ENCODE data around the gene BBS12. TPM values are rescaled to one million over a fixed set of nuclear protein-coding genes. Genes with fewer than 3 reads are reported as not detected.

Gene BBS12
- total RNA-seq, 3 donors from 2014 or later: 3.3 to 5.4 (median 3.9) TPM

GRCh38 chr4:122758033-122758432 lies 25.5 kb downstream of the BBS12 start:
- peak; percentile 98 for ATAC-seq

DNA sequence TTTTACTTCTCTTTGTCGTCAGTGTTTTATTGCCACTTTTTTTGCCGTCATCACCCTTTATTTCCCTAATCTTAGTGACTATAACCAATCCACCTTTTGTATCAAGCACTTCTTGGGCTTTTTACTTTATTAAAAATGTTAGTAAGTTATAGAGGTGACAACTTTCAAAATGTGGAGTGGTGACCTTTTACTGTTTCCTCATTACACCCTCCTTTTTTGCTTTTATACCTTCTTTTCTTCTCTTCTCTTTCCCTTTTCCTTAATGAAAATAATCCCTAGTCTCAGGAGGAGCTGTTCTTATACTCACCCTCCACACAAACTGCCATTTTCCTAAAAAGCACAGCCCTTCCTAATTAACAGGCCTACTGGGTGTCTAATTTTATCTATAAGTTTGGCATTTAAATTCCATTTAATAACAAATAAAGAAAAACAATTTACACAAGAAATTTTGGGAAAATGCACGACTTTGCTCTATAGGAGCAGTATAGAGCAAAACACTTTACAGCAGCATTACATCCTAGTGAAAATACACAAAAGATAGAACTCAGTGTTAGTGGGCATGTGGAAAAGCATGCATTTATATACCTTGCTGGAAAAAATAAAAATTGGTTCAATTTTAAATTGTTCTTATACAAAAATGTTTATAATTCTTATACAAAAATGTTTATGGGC lies 27.3 kb downstream of the BBS12 start:
- DNase-seq: no peak
- no peak overlapping the region for H3K4me3 ChIP-seq
- ATAC-seq: no peak
- TF ChIP-seq, protein P1, sequence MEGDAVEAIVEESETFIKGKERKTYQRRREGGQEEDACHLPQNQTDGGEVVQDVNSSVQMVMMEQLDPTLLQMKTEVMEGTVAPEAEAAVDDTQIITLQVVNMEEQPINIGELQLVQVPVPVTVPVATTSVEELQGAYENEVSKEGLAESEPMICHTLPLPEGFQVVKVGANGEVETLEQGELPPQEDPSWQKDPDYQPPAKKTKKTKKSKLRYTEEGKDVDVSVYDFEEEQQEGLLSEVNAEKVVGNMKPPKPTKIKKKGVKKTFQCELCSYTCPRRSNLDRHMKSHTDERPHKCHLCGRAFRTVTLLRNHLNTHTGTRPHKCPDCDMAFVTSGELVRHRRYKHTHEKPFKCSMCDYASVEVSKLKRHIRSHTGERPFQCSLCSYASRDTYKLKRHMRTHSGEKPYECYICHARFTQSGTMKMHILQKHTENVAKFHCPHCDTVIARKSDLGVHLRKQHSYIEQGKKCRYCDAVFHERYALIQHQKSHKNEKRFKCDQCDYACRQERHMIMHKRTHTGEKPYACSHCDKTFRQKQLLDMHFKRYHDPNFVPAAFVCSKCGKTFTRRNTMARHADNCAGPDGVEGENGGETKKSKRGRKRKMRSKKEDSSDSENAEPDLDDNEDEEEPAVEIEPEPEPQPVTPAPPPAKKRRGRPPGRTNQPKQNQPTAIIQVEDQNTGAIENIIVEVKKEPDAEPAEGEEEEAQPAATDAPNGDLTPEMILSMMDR (IDR thresholded peaks at IDR 0.05): no peak
- intact Hi-C loops (cut with DNase I, micrococcal nuclease): loop anchor here (5.0 to 10.0 kb wide), 2 partner anchors 155 to 163 kb away; partner anchors contain the start of gene NUDT6 (in 1 of the 2)
- peaks cover 5% of the 10 kb centered on the region for H3K4me1 ChIP-seq (ENCODE audit: low read depth)
- no peaks in the 10 kb centered on the region for H3K36me3 ChIP-seq (ENCODE audit: low read depth)
- no peaks in the 10 kb centered on the region for H3K9me3 ChIP-seq

More at GRCh38 chr4:122758033-122758432, 25.5 kb downstream of the BBS12 start:
- intact Hi-C loops (cut with DNase I, micrococcal nuclease): loop anchor here in 1 of 2 donors (5.0 kb wide), 1 partner anchor 164 kb away; the partner anchor contains the start of gene NUDT6
- H3K9me3 ChIP-seq: no peaks in the 10 kb centered on the region
- DNase-seq: peak in 1 of 3 donors; percentile 51
- H3K36me3 ChIP-seq (ENCODE audit: low read depth): no peaks in the 10 kb centered on the region
- TF ChIP-seq, protein P1 (IDR thresholded peaks at IDR 0.05): peak; percentile 49
- peaks cover 5% of the 10 kb centered on the region for H3K4me1 ChIP-seq (ENCODE audit: low read depth)
- no peak overlapping the region for H3K4me3 ChIP-seq

DNA sequence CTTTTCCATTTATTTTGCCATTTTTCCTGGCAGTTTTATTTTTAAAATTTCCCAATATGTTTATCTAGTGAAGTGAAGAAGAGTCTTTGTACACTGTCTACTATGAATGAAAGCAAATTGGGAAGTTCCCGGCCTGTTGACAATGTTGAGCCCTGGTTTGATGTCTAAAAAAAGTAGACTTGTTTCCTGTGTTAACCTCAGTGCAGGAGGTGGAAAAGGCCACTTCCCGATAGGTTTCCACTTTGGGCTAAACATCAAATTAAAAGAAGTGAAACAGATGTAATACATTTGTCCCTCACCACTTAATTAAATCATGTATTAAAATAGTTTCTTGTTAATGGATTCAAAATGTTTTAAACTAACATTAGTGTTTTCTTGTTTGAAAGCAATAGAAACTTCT lies 30.0 kb downstream of the BBS12 start:
- intact Hi-C loops (cut with DNase I, micrococcal nuclease): loop anchor here in 1 of 2 donors (10.0 kb wide), 1 partner anchor 152 kb away; no protein-coding TSS in a partner anchor
- no peaks in the 10 kb centered on the region for H3K9me3 ChIP-seq

GRCh38 chr4:122762966-122763716 lies 30.6 kb downstream of the BBS12 start:
- Histone ChIP-seq H3K4me3 (no peak overlapping the region), H3K9me3 (no peaks in the 10 kb centered on the region), H3K4me1 (ENCODE audit: low read depth) (no peaks in the 10 kb centered on the region), H3K36me3 (ENCODE audit: low read depth) (no peaks in the 10 kb centered on the region)
- DNase-seq (no peak), ATAC-seq (no peak)
- intact Hi-C loops (cut with DNase I, micrococcal nuclease): loop anchor here in 1 of 2 donors (10.0 kb wide), 1 partner anchor 152 kb away; no protein-coding TSS in a partner anchor
- TF ChIP-seq, protein P1 (IDR thresholded peaks at IDR 0.05): no peak

More for the DNA sequence above, 30.0 kb downstream of the BBS12 start:
- H3K4me3 ChIP-seq: no peak overlapping the region
- no peaks in the 10 kb centered on the region for H3K36me3 ChIP-seq (ENCODE audit: low read depth)
- TF ChIP-seq, protein P1 (IDR thresholded peaks at IDR 0.05): no peak
- ATAC-seq (no peak), DNase-seq (no peak)
- H3K4me1 ChIP-seq (ENCODE audit: low read depth): peaks cover 5% of the 10 kb centered on the region

GRCh38 chr4:122764071-122764820 lies 31.7 kb downstream of the BBS12 start:
- no peak overlapping the region for H3K4me3 ChIP-seq
- H3K36me3 ChIP-seq (ENCODE audit: low read depth): no peaks in the 10 kb centered on the region
- H3K4me1 ChIP-seq (ENCODE audit: low read depth): no peaks in the 10 kb centered on the region
- intact Hi-C loops (cut with DNase I, micrococcal nuclease): loop anchor here in 1 of 2 donors (10.0 kb wide), 1 partner anchor 151 kb away; no protein-coding TSS in a partner anchor
- no peaks in the 10 kb centered on the region for H3K9me3 ChIP-seq
- DNase-seq (no peak), ATAC-seq (no peak)
- TF ChIP-seq, protein P1 (IDR thresholded peaks at IDR 0.05): no peak
